GM06990 (cell line): ENCODE results near the gene ST6GALNAC2.
"Not testable (repeated sequence)": the region's sequence is repeated elsewhere in the genome, so short reads cannot be mapped to it uniquely, and the experiment has no call there.

Experiments used
- DNase-seq: peaks from one replicate; pipeline ENCODE4 v3.0.0-alpha.2; 2011; ENCODE audit not compliant: insufficient read length; ENCODE audit errors: extremely low read depth
- H3K27me3 ChIP-seq: replicated peaks from 2 replicates; pipeline ENCODE4 v1.6.0; 2011; ENCODE audit warnings: low read length; ENCODE audit not compliant: control insufficient read depth, insufficient read depth
- H3K36me3 ChIP-seq: 2 replicates; pipeline ENCODE4 v1.5.1; 2011; ENCODE audit warnings: low read length; ENCODE audit not compliant: control insufficient read depth, insufficient read depth
- H3K4me3 ChIP-seq: replicated peaks from 2 replicates; pipeline ENCODE4 v1.5.1; 2011; ENCODE audit warnings: low read depth, mild to moderate bottlenecking, control low read depth, low read length
- TF ChIP-seq, protein P1 (sequence below): IDR thresholded peaks from 2 replicates; pipeline ENCODE4 v1.5.1; 2011; ENCODE audit warnings: low read length, control low read depth, mild to moderate bottlenecking, inconsistent platforms; ENCODE audit not compliant: insufficient read depth, poor library complexity, severe bottlenecking

ST6GALNAC2 gene

DNA sequence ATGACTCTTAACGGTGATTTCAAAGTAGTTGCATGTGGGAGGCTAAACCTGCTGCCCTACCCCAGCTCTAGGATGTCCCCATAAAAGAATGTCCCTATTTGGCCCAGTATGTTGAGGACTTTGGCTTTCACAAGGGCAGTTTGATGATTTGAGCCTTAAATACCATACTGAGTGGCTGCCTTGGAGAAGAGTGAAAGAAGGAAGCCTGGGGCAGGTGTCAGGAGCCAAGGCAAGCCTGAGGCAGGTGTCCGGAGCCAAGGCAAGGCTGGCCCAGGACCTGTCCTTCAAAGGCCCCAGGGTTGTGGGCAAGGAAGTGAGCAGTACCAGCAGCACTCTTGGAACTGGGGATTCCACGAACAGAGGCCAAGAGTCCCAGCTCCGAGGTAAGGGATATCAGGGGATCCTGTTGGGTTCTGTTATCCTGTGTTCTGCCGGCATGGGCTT, 18.6 kb downstream of the ST6GALNAC2 start:
- H3K4me3 ChIP-seq = no peak overlapping the region
- no peak for DNase-seq
- TF ChIP-seq, protein P1, sequence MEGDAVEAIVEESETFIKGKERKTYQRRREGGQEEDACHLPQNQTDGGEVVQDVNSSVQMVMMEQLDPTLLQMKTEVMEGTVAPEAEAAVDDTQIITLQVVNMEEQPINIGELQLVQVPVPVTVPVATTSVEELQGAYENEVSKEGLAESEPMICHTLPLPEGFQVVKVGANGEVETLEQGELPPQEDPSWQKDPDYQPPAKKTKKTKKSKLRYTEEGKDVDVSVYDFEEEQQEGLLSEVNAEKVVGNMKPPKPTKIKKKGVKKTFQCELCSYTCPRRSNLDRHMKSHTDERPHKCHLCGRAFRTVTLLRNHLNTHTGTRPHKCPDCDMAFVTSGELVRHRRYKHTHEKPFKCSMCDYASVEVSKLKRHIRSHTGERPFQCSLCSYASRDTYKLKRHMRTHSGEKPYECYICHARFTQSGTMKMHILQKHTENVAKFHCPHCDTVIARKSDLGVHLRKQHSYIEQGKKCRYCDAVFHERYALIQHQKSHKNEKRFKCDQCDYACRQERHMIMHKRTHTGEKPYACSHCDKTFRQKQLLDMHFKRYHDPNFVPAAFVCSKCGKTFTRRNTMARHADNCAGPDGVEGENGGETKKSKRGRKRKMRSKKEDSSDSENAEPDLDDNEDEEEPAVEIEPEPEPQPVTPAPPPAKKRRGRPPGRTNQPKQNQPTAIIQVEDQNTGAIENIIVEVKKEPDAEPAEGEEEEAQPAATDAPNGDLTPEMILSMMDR = no peak
- no peaks in the 10 kb centered on the region for H3K27me3 ChIP-seq
- H3K36me3 ChIP-seq = peaks cover 7% of the 10 kb centered on the region

DNA sequence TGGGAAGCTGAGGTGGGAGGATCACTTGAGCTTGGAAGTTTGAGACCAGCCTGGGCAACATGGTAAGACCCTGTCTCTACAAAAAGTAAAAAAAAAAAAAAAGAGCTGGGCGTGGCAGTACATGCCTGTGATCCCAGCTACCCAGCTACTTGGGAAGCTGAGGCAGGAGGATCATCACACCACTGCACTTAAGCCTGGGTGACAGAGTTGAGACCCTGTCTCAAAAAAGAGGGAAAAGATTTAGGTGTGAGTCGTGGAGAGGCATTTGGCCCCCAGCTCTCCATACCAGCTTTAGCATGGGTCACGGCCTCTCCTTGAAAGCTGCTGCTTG, 19.1 kb downstream of the ST6GALNAC2 start:
- no peak for DNase-seq
- TF ChIP-seq, protein P1 = no peak
- Histone ChIP-seq H3K27me3 (no peaks in the 10 kb centered on the region), H3K36me3 (peaks cover 9% of the 10 kb centered on the region), H3K4me3 (no peak overlapping the region)

DNA sequence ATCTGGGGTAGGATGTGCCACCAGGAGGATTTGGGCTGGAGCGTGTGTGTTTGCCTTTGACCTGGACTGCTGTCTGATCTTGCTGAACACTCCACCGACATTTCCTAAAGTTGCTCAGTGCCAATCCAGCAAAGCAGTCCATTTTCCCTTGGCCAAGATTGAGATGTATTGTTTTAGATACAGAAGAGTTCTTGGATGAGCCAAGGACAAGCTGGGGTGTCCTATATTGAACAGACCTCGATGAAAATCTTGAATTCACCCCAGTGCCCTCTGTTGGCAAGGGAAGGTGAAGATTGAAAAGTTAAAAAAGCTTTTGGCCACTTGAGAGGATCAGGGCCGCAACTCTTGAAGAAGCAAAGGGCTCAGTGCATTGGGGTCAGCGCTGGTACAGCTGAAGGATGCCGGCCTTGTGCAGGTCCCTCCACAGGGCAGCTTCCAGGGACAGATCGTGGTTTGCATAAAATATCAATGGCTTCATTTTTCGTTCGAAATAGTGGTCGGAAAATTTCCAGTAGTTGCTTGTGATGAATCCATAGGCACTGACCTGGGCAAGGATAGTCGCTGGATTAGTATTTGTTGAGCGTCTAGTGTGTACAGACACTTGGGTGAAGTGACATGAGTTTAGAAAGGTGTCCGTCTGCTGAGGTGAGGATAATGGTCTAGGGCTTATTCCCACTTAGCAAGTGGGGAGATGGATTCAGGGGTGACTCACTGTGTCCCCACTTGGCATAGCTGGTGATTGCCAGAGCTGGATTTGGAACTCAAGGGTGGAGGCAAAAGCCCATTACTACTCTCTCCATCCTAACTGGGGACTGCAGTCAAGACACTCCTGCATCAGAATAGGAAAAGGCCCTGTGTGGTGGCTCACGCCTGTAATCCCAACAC, 19.7 kb downstream of the ST6GALNAC2 start:
- DNase-seq = no peak
- TF ChIP-seq, protein P1 = no peak
- H3K27me3 ChIP-seq = no peaks in the 10 kb centered on the region
- H3K36me3 ChIP-seq = peaks cover 11% of the 10 kb centered on the region
- H3K4me3 ChIP-seq = no peak overlapping the region

DNA sequence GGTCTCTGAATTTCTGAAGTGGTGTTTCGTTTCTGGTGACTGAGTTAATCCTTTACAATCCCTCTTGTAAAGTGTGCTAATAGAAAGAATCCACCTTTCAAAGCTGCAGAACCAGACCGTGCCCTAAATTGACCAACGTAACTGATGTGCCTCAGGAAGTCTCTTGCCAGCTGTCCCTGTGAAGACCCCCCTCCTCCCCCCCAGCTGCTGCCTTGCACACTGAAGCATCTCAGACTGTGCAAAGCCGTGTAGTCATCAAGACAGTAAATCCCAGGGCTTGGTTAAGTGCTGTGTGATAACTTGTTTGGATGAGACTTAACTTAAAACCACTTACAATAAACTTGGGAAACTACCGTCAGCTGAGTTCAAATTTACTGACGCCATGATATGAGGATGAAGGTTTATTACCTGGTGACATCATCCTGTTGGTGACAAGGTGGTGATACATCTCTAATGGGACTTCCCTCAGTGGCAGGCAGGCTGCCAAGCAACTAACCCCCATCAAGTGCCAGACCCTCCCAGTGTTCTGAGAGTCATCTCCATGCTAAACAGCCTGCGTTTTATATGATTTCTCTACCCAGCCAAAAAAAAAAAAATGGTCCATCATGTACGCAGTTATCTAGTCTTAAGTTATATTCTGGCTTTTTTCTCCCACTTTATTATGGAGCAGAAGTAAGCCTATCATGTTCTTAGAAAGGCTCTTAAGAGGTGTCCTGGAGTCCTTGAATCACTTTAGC, 20.5 kb downstream of the ST6GALNAC2 start:
- not testable (repeated sequence) for DNase-seq, H3K27me3 ChIP-seq, H3K4me3 ChIP-seq
- H3K36me3 ChIP-seq = peaks cover 11% of the 10 kb centered on the region

DNA sequence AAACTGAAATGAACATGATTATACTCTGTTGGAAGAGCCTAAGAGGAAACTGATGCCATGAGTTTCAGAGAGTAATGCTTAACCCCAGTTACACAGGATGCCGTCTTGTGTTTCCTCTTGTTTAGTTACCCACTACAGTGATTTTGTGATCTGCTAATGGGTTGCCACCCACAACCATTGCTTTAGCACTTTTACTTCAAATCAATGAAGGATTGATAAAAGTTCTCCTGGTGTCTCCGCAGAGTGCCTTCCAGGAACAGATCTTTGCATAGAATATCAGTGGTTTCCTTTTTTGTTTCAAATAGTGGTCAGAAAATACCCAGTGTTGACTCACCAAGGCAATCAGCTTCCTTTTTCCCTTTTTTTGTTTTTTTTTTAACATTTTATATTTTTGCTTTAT, 22.3 kb downstream of the ST6GALNAC2 start:
- peaks cover 11% of the 10 kb centered on the region for H3K36me3 ChIP-seq
- not testable (repeated sequence) for H3K27me3 ChIP-seq, H3K4me3 ChIP-seq, DNase-seq

DNA sequence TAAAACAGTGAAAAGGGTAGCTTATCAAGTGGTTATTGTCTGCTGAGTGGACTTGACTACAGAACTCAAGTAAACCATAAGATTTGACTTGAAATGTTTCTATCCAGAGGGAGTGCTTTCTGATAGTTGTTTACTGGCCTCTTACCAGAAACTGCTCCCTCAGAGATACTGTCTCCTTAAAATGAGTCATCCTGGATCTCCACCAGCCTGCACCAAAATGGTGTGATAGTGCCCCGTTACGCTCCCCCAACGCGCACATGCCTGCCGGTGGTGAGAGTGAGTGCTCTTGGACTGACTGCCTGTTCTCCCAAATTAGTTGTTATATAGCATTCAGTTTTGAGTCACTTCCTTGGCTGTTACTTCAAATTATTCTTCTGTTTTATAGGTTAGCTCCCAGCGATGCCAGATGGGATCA, 22.9 kb downstream of the ST6GALNAC2 start:
- Histone ChIP-seq H3K4me3 (no peak overlapping the region), H3K36me3 (peaks cover 11% of the 10 kb centered on the region), H3K27me3 (no peaks in the 10 kb centered on the region)
- TF ChIP-seq, protein P1 = no peak
- no peak for DNase-seq
